T-helper 17 cell (primary cell): Measurements from ENCODE around the gene LHX2. TPM values are rescaled to one million over a fixed set of nuclear protein-coding genes. Genes with fewer than 3 reads are reported as not detected.

Source experiments
- ATAC-seq: fragments of 150-1000 bp; cut with Tn5 transposase; 2 replicates; pipeline ENCODE4 v1.10.0; 2021; ENCODE audit warnings: mild to moderate bottlenecking, moderate library complexity
- DNase-seq, 3 donors: peaks; one replicate each; pipeline versions ENCODE4 v3.0.0 to v3.0.0-alpha.2; 2020 to 2021
- H3K9me3 ChIP-seq: one replicate; pipeline ENCODE4 v1.7.0; 2013; ENCODE audit warnings: low read length, mild to moderate bottlenecking; ENCODE audit not compliant: control insufficient read depth, poor library complexity, severe bottlenecking
- H3K27ac Mint-ChIP-seq: one replicate; pipeline ENCODE4 v1.8.0; 2022; ENCODE audit warnings: mild to moderate bottlenecking, moderate library complexity, mixed read lengths
- H3K27me3 Mint-ChIP-seq: one replicate; pipeline ENCODE4 v1.8.0; 2022; ENCODE audit warnings: mixed read lengths
- H3K36me3 Mint-ChIP-seq: one replicate; pipeline ENCODE4 v1.8.0; 2022; ENCODE audit warnings: low read depth, mixed read lengths
- H3K4me1 Mint-ChIP-seq: one replicate; pipeline ENCODE4 v1.8.0; 2022; ENCODE audit warnings: mild to moderate bottlenecking, mixed read lengths
- H3K4me3 Mint-ChIP-seq: one replicate; pipeline ENCODE4 v1.8.0; 2022; ENCODE audit warnings: mild to moderate bottlenecking, moderate library complexity, mixed read lengths
- total RNA-seq, 4 donors: library from RNA in 2 of 4; stranded (reverse) in 2 of 4; gene quantifications; one replicate each; pipeline ENCODE4 v1.2.3 and lab custom pipeline; 2022 to 2026

LHX2 gene
- total RNA-seq, 2 donors from 2014 or later = not detected

- no peak overlapping the region for H3K27ac Mint-ChIP-seq
- peaks cover 27% of the 10 kb centered on the region for H3K4me1 Mint-ChIP-seq
- no peaks in the 10 kb centered on the region for H3K9me3 ChIP-seq
- peak overlapping the region; percentile 63 for H3K4me3 Mint-ChIP-seq
- ATAC-seq (no peak), DNase-seq (no peak)
- peaks cover 64% of the 10 kb centered on the region for H3K27me3 Mint-ChIP-seq
- peaks cover 5% of the 10 kb centered on the region for H3K36me3 Mint-ChIP-seq
Measured at GRCh38 chr9:124012368-124013301, 1.1 kb downstream of the LHX2 start.

GRCh38 chr9:124013309-124014210 is 2.0 kb downstream of the LHX2 start:
- peaks cover 26% of the 10 kb centered on the region for H3K4me1 Mint-ChIP-seq
- H3K36me3 Mint-ChIP-seq = peaks cover 7% of the 10 kb centered on the region
- H3K9me3 ChIP-seq = no peaks in the 10 kb centered on the region
- H3K27me3 Mint-ChIP-seq = peaks cover 61% of the 10 kb centered on the region
- no peak overlapping the region for H3K27ac Mint-ChIP-seq
- ATAC-seq = no peak
- H3K4me3 Mint-ChIP-seq = peak overlapping the region; percentile 63
- DNase-seq = no peak

- no peak overlapping the region for H3K4me3 Mint-ChIP-seq
- H3K9me3 ChIP-seq = no peaks in the 10 kb centered on the region
- ATAC-seq = no peak
- DNase-seq = no peak
- H3K36me3 Mint-ChIP-seq = peaks cover 9% of the 10 kb centered on the region
- H3K27ac Mint-ChIP-seq = no peak overlapping the region
- H3K27me3 Mint-ChIP-seq = peaks cover 61% of the 10 kb centered on the region
- peaks cover 28% of the 10 kb centered on the region for H3K4me1 Mint-ChIP-seq
Measured at GRCh38 chr9:124014211-124014955, 2.8 kb downstream of the LHX2 start.

GRCh38 chr9:124014956-124015660 is 3.5 kb downstream of the LHX2 start:
- peak overlapping the region; percentile 60 for H3K4me3 Mint-ChIP-seq
- ATAC-seq (no peak), DNase-seq (no peak)
- peak overlapping the region; percentile 27 for H3K27ac Mint-ChIP-seq
- H3K27me3 Mint-ChIP-seq = peaks cover 59% of the 10 kb centered on the region
- peaks cover 9% of the 10 kb centered on the region for H3K36me3 Mint-ChIP-seq
- peaks cover 25% of the 10 kb centered on the region for H3K4me1 Mint-ChIP-seq
- no peaks in the 10 kb centered on the region for H3K9me3 ChIP-seq

- ATAC-seq (no peak), DNase-seq (no peak)
- no peaks in the 10 kb centered on the region for H3K9me3 ChIP-seq
- peaks cover 25% of the 10 kb centered on the region for H3K4me1 Mint-ChIP-seq
- peak overlapping the region; percentile 60 for H3K4me3 Mint-ChIP-seq
- H3K27ac Mint-ChIP-seq = peak overlapping the region; percentile 27
- H3K36me3 Mint-ChIP-seq = peaks cover 9% of the 10 kb centered on the region
- H3K27me3 Mint-ChIP-seq = peaks cover 60% of the 10 kb centered on the region
Measured at GRCh38 chr9:124015661-124016131, 4.1 kb downstream of the LHX2 start.

- ATAC-seq (no peak), DNase-seq (no peak)
- peaks cover 28% of the 10 kb centered on the region for H3K4me1 Mint-ChIP-seq
- peaks cover 11% of the 10 kb centered on the region for H3K36me3 Mint-ChIP-seq
- H3K27ac Mint-ChIP-seq = no peak overlapping the region
- peak overlapping the region; percentile 81 for H3K4me3 Mint-ChIP-seq
- no peaks in the 10 kb centered on the region for H3K9me3 ChIP-seq
- peaks cover 67% of the 10 kb centered on the region for H3K27me3 Mint-ChIP-seq
Measured at GRCh38 chr9:124016175-124017050, 4.8 kb downstream of the LHX2 start.

GRCh38 chr9:124017051-124017928 is 5.7 kb downstream of the LHX2 start:
- peaks cover 29% of the 10 kb centered on the region for H3K4me1 Mint-ChIP-seq
- ATAC-seq (no peak), DNase-seq (no peak)
- H3K27ac Mint-ChIP-seq = no peak overlapping the region
- H3K4me3 Mint-ChIP-seq = peak overlapping the region; percentile 81
- peaks cover 76% of the 10 kb centered on the region for H3K27me3 Mint-ChIP-seq
- peaks cover 16% of the 10 kb centered on the region for H3K36me3 Mint-ChIP-seq
- H3K9me3 ChIP-seq = no peaks in the 10 kb centered on the region

GRCh38 chr9:124017929-124018729 is 6.6 kb downstream of the LHX2 start:
- Mint-ChIP-seq H3K36me3 (peaks cover 20% of the 10 kb centered on the region), H3K4me1 (peaks cover 31% of the 10 kb centered on the region), H3K27me3 (peaks cover 82% of the 10 kb centered on the region), H3K4me3 (peak overlapping the region; percentile 87), H3K27ac (no peak overlapping the region)
- no peaks in the 10 kb centered on the region for H3K9me3 ChIP-seq
- no peak for DNase-seq
- ATAC-seq = no peak

- peaks cover 20% of the 10 kb centered on the region for H3K36me3 Mint-ChIP-seq
- ATAC-seq (no peak), DNase-seq (no peak)
- no peak overlapping the region for H3K27ac Mint-ChIP-seq
- H3K27me3 Mint-ChIP-seq = peaks cover 81% of the 10 kb centered on the region
- H3K4me3 Mint-ChIP-seq = peak overlapping the region; percentile 87
- H3K4me1 Mint-ChIP-seq = peaks cover 27% of the 10 kb centered on the region
- H3K9me3 ChIP-seq = no peaks in the 10 kb centered on the region
Measured at GRCh38 chr9:124018730-124019697, 7.4 kb downstream of the LHX2 start.
